HepG2 (cell line): ENCODE measurements around the gene PRSS22. TPM values are rescaled to one million over a fixed set of nuclear protein-coding genes. Genes with fewer than 3 reads are reported as not detected.

Experiments
- DMAP1 ChIP-seq: IDR thresholded peaks from 2 replicates; pipeline ENCODE4 v1.6.1; 2016
- IRF9 ChIP-seq: sonication (generic); formaldehyde crosslinking; IDR thresholded peaks from 2 replicates; pipeline ENCODE4 v1.8.0; 2022; ENCODE audit warnings: missing genetic modification reagents, mild to moderate bottlenecking, borderline replicate concordance
- JUN ChIP-seq: sonication (generic); formaldehyde crosslinking; IDR thresholded peaks from 2 replicates; pipeline ENCODE4 v1.4.0; 2020; ENCODE audit warnings: mild to moderate bottlenecking, missing genetic modification reagents
- KAT7 ChIP-seq: IDR thresholded peaks from 2 replicates; pipeline ENCODE4 v1.6.1; 2018; ENCODE audit warnings: borderline replicate concordance, missing compliant biosample characterization
- KDM2A ChIP-seq: sonication (generic); formaldehyde crosslinking; IDR thresholded peaks from 2 replicates; pipeline ENCODE4 v1.4.0; 2020; ENCODE audit warnings: low read depth, missing genetic modification reagents, borderline replicate concordance
- MAX ChIP-seq: IDR thresholded peaks from 2 replicates; pipeline ENCODE4 v1.6.1; 2012; ENCODE audit warnings: inconsistent platforms
- MED1 ChIP-seq: sonication (generic); formaldehyde crosslinking; IDR thresholded peaks from 2 replicates; pipeline ENCODE4 v1.4.0; 2020; ENCODE audit warnings: missing genetic modification reagents
- NFYB ChIP-seq: sonication (generic); formaldehyde crosslinking; IDR thresholded peaks from 2 replicates; pipeline ENCODE4 v1.4.0; 2020; ENCODE audit warnings: missing genetic modification reagents
- PPARG ChIP-seq: conservative IDR thresholded peaks from 2 replicates; pipeline ENCODE4 v1.6.1; 2016; ENCODE audit warnings: missing biosample characterization, missing genetic modification reagents
- PREB ChIP-seq: sonication (generic); formaldehyde crosslinking; IDR thresholded peaks from 2 replicates; pipeline ENCODE4 v1.4.0; 2020; ENCODE audit warnings: missing genetic modification reagents
- PRMT3 ChIP-seq: sonication (generic); formaldehyde crosslinking; IDR thresholded peaks from 2 replicates; pipeline ENCODE4 v1.8.1; 2022; ENCODE audit warnings: low read depth, mild to moderate bottlenecking, moderate library complexity, missing genetic modification reagents, borderline replicate concordance
- RXRA ChIP-seq: sonication (generic); formaldehyde crosslinking; IDR thresholded peaks from 2 replicates; pipeline ENCODE4 v1.5.1; 2020; ENCODE audit warnings: missing genetic modification reagents
- SNAPC5 ChIP-seq: sonication (generic); formaldehyde crosslinking; IDR thresholded peaks from 2 replicates; pipeline ENCODE4 v1.8.1; 2023; ENCODE audit warnings: mild to moderate bottlenecking, missing genetic modification reagents, borderline replicate concordance
- SRY ChIP-seq: sonication (generic); formaldehyde crosslinking; IDR thresholded peaks from 2 replicates; pipeline ENCODE4 v1.8.0; 2022; ENCODE audit warnings: mild to moderate bottlenecking, missing genetic modification reagents
- THAP8 ChIP-seq: sonication (generic); formaldehyde crosslinking; IDR thresholded peaks from 2 replicates; pipeline ENCODE4 v1.5.1; 2020; ENCODE audit warnings: missing genetic modification reagents, mild to moderate bottlenecking, borderline replicate concordance
- TRIM22 ChIP-seq: fragments of 450-650 bp; IDR thresholded peaks from 2 replicates; pipeline ENCODE4 v1.6.1; 2017
- UBTF ChIP-seq: sonication (generic); formaldehyde crosslinking; IDR thresholded peaks from 2 replicates; pipeline ENCODE4 v1.4.0; 2020; ENCODE audit warnings: mild to moderate bottlenecking, missing genetic modification reagents
- ZNF263 ChIP-seq: sonication (generic); formaldehyde crosslinking; IDR thresholded peaks from 2 replicates; pipeline ENCODE4 v1.4.0; 2020; ENCODE audit warnings: missing genetic modification reagents
- ZNF317 ChIP-seq: sonication (generic); formaldehyde crosslinking; IDR thresholded peaks from 2 replicates; pipeline ENCODE4 v1.5.0; 2020; ENCODE audit warnings: mild to moderate bottlenecking, missing genetic modification reagents
- ZNF460 ChIP-seq: sonication (generic); formaldehyde crosslinking; IDR thresholded peaks from 2 replicates; pipeline ENCODE4 v1.5.1; 2020; ENCODE audit warnings: missing genetic modification reagents, mild to moderate bottlenecking, borderline replicate concordance
- ZNF629 ChIP-seq: sonication (generic); formaldehyde crosslinking; conservative IDR thresholded peaks from 2 replicates; pipeline ENCODE4 v1.5.0; 2020; ENCODE audit warnings: missing genetic modification reagents
- ZNF83 ChIP-seq: sonication (generic); formaldehyde crosslinking; IDR thresholded peaks from 2 replicates; pipeline ENCODE4 v1.4.0; 2020; ENCODE audit warnings: missing genetic modification reagents, mild to moderate bottlenecking, borderline replicate concordance
- polyA plus RNA-seq, 8 experiments: library from polyadenylated mRNA; depleted of rRNA in 3 of 8; stranded (reverse) in 7 of 8; unstranded in 1 of 8; fragments of >200 nt; fragmentation: Illumina TruSeq in 4 of 8; extraction: Trizol in 4 of 8; gene quantifications; 2 replicates each; pipeline versions ENCODE4 v1.2.1 to v1.2.3, GENCODE V29; 2011 to 2016; ENCODE audit warnings: low read depth in 4 of 8, missing spikeins in 1 of 8, mixed read lengths in 1 of 8; ENCODE audit not compliant: insufficient read depth in 1 of 8
- total RNA-seq, 5 experiments: library from RNA; depleted of rRNA; stranded (reverse); fragments of >200 nt; fragmentation: Illumina TruSeq; extraction: Trizol; gene quantifications; 2 replicates each; pipeline ENCODE4 v1.2.3, GENCODE V29; 2016; ENCODE audit warnings: low read depth in 1 of 5

Gene PRSS22
- total and polyA plus RNA-seq, 2 of the 13 experiments (the other 11 are each of a cell fraction or from before 2014, with no cell fraction given), result 0.24 to 0.32 TPM

- no peak for TF ChIP-seq UBTF
- TF ChIP-seq ZNF83, result no peak
- peak; percentile 17; the same call in 1 of the 2 replicates for TF ChIP-seq DMAP1 (CRISPR knock-in tag)
- TF ChIP-seq MED1 (CRISPR knock-in tag), result no peak
- 0 out of 2 replicates have a peak, but pooled peaks have one; percentile 26 for TF ChIP-seq KDM2A (CRISPR knock-in tag)
- no peak for TF ChIP-seq THAP8 (CRISPR knock-in tag)
- TF ChIP-seq RXRA (CRISPR knock-in tag), result 0 out of 2 replicates have a peak, but pooled peaks have one; percentile 51
- no peak for TF ChIP-seq ZNF263 (CRISPR knock-in tag)
- no peak for TF ChIP-seq KAT7 (CRISPR knock-in tag)
- no peak for TF ChIP-seq ZNF317 (CRISPR knock-in tag)
- no peak for TF ChIP-seq SRY (CRISPR knock-in tag)
- no peak for TF ChIP-seq IRF9
- no peak for TF ChIP-seq MAX
- no peak for TF ChIP-seq PPARG (CRISPR knock-in tag)
- TF ChIP-seq ZNF629, result no peak; the same call in 1 of the 2 replicates
- TF ChIP-seq PREB, result no peak
- no peak for TF ChIP-seq PRMT3 (CRISPR knock-in tag)
- no peak for TF ChIP-seq TRIM22
- peak; percentile 39; the same call in 1 of the 2 replicates for TF ChIP-seq JUN
- TF ChIP-seq ZNF460, result no peak
- TF ChIP-seq NFYB, result no peak
- TF ChIP-seq SNAPC5, result no peak
These were observed 22.1 kb downstream of the PRSS22 start (continued) for GRCh38 chr16:2835638-2836493.
